T-cell (primary cell): ENCODE results near the gene RHBDL2. TPM values are rescaled to one million over a fixed set of nuclear protein-coding genes. Genes with fewer than 3 reads are reported as not detected.

Experiments
- ATAC-seq, 4 experiments: fragments of 200-7000 bp in 3 of 4; fragments of 150-1000 bp in 1 of 4; cut with Tn5 transposase; replicated peaks in 1 of 4; 1 replicate in 3 of 4; 2 replicates in 1 of 4; pipeline ENCODE4 v1.10.0; 2021; ENCODE audit warnings: moderate library complexity in 3 of 4, mild to moderate bottlenecking in 2 of 4, moderate number of reproducible peaks in 1 of 4
- CTCF ChIA-PET, 2 donors: fragments of 300-600 bp; sonication (Branson Sonifier 250); formaldehyde crosslinking; loops; one replicate each; lab custom pipeline; 2022; ENCODE audit warnings: antibody characterized with exemption in 2 of 2; lab: Charles Lee
- POLR2A ChIA-PET, 2 donors: fragments of 300-600 bp; sonication (Branson Sonifier 250); formaldehyde crosslinking; loops; one replicate each; lab custom pipeline; 2022; ENCODE audit warnings: antibody characterized with exemption in 2 of 2; lab: Charles Lee
- DNase-seq, 35 experiments: peaks; one replicate each; pipeline versions ENCODE4 v3.0.0 to v3.0.0-alpha.2; 2013 to 2023
- H3K27ac ChIP-seq: one replicate; pipeline ENCODE4 v1.5.1; 2013; ENCODE audit warnings: low read length
- H3K27me3 ChIP-seq, 2 experiments: replicated peaks in 1 of 2; 1 replicate in 1 of 2; 2 replicates in 1 of 2; pipeline versions ENCODE4 v1.6.1 to v1.7.0; 2013; ENCODE audit warnings: low read length in 1 of 2, mixed read lengths in 1 of 2; ENCODE audit not compliant: control insufficient read depth in 2 of 2, insufficient read depth in 2 of 2; ENCODE audit errors: extremely low read depth in 1 of 2
- H3K36me3 ChIP-seq, 2 donors: 1 replicate in 1 of 2; 2 replicates in 1 of 2; pipeline versions ENCODE4 v1.6.1 to v1.7.0; 2013; ENCODE audit warnings: low read length in 1 of 2; ENCODE audit not compliant: control insufficient read depth in 2 of 2, insufficient read depth in 1 of 2; ENCODE audit errors: extremely low read depth in 1 of 2
- H3K4me1 ChIP-seq, 2 experiments: 1 replicate in 1 of 2; 2 replicates in 1 of 2; pipeline versions ENCODE4 v1.6.1 to v1.7.0; 2013; ENCODE audit warnings: low read length in 2 of 2, mixed read lengths in 1 of 2; ENCODE audit not compliant: insufficient read depth in 2 of 2, control insufficient read depth in 1 of 2; ENCODE audit errors: extremely low read depth in 1 of 2
- H3K4me3 ChIP-seq, 2 donors: 1 replicate in 1 of 2; 2 replicates in 1 of 2; pipeline versions ENCODE4 v1.5.1 to v1.7.0; 2013; ENCODE audit warnings: mild to moderate bottlenecking in 2 of 2, low read length in 1 of 2, moderate library complexity in 1 of 2; ENCODE audit not compliant: control insufficient read depth in 1 of 2; ENCODE audit errors: extremely low read depth in 1 of 2
- H3K9me3 ChIP-seq: 2 replicates; pipeline ENCODE4 v1.7.0; 2013
- H3K27ac Mint-ChIP-seq, 2 donors: one replicate each; pipeline ENCODE4 v1.8.0; 2020 to 2021; ENCODE audit warnings: mild to moderate bottlenecking in 2 of 2, mixed read lengths in 2 of 2
- H3K27me3 Mint-ChIP-seq, 2 donors: one replicate each; pipeline ENCODE4 v1.8.0; 2021 to 2022; ENCODE audit warnings: mixed read lengths in 2 of 2
- H3K36me3 Mint-ChIP-seq: one replicate; pipeline ENCODE4 v1.8.0; 2021; ENCODE audit warnings: mixed read lengths
- H3K4me1 Mint-ChIP-seq, 3 donors: one replicate each; pipeline ENCODE4 v1.8.0; 2020 to 2022; ENCODE audit warnings: mixed read lengths in 3 of 3, mild to moderate bottlenecking in 1 of 3
- H3K4me3 Mint-ChIP-seq, 3 donors: one replicate each; pipeline ENCODE4 v1.8.0; 2020 to 2022; ENCODE audit warnings: mild to moderate bottlenecking in 3 of 3, mixed read lengths in 3 of 3, moderate library complexity in 3 of 3
- H3K9me3 Mint-ChIP-seq, 3 donors: one replicate each; pipeline ENCODE4 v1.8.0; 2020 to 2022; ENCODE audit warnings: mixed read lengths in 3 of 3
- WGBS: methylation state at CpG from one replicate; pipeline ENCODE4 v1.1.5; 2013; ENCODE audit warnings: missing lambda C conversion rate; ENCODE audit not compliant: insufficient coverage; 5-methylcytosine and 5-hydroxymethylcytosine counted together
- total RNA-seq, 35 experiments: library from RNA in 6 of 35; stranded (reverse) in 6 of 35; fragments of 120-200 nt in 1 of 35; gene quantifications; one replicate each; pipeline versions ENCODE4 v1.2.1 to v1.2.4 and lab custom pipeline; 2013 to 2026

The RHBDL2 gene
- total RNA-seq, 5 donors from 2014 or later (not counting 1 experiment from before 2014, with no cell fraction given): not detected

GRCh38 chr1:38926091-38926490 lies 15.5 kb downstream of the RHBDL2 start:
- DNase-seq (no peak), ATAC-seq (no peak)
- H3K36me3 Mint-ChIP-seq: no peaks in the 10 kb centered on the region
- H3K4me3 ChIP-seq: no peak overlapping the region
- ChIA-PET POLR2A (no interaction called here), CTCF (no interaction called here)
- H3K27ac Mint-ChIP-seq: no peak overlapping the region
- WGBS: 90% methylated on average over 2 of the region's 3 CpGs
- no peak overlapping the region for H3K4me3 Mint-ChIP-seq
- H3K27ac ChIP-seq: no peak overlapping the region
- H3K27me3 ChIP-seq: no peaks in the 10 kb centered on the region
- H3K27me3 Mint-ChIP-seq: no peaks in the 10 kb centered on the region
- no peaks in the 10 kb centered on the region for H3K9me3 ChIP-seq
- H3K9me3 Mint-ChIP-seq: no peaks in the 10 kb centered on the region
- no peaks in the 10 kb centered on the region for H3K4me1 ChIP-seq
- H3K4me1 Mint-ChIP-seq: peaks cover 0 to 3% (median 0%) of the 10 kb centered on the region in 3 donors
- no peaks in the 10 kb centered on the region for H3K36me3 ChIP-seq

- ChIA-PET POLR2A (interaction anchor here (0.6 to 0.7 kb wide), 3 partner anchors 19 to 1046 kb away, joined by 3 to 6 read pairs (median 4); no protein-coding TSS in a partner anchor), CTCF (no interaction called here)
- Mint-ChIP-seq H3K4me3 (no peak overlapping the region), H3K4me1 (peaks cover 0 to 3% (median 0%) of the 10 kb centered on the region in 3 donors), H3K27me3 (no peaks in the 10 kb centered on the region), H3K9me3 (no peaks in the 10 kb centered on the region), H3K27ac (no peak overlapping the region), H3K36me3 (no peaks in the 10 kb centered on the region)
- DNase-seq (no peak), ATAC-seq (no peak)
- no peaks in the 10 kb centered on the region for H3K9me3 ChIP-seq
- no peaks in the 10 kb centered on the region for H3K4me1 ChIP-seq
- H3K4me3 ChIP-seq: no peak overlapping the region
- H3K27me3 ChIP-seq: no peaks in the 10 kb centered on the region
- no peak overlapping the region for H3K27ac ChIP-seq
- H3K36me3 ChIP-seq: no peaks in the 10 kb centered on the region
- whole genome bisulfite sequencing: no CpG with 5 or more reads among the region's 2 CpGs
These were observed 16.2 kb downstream of the RHBDL2 start for GRCh38 chr1:38925391-38925790.

- no peak for ATAC-seq
- no peak for DNase-seq
- Histone ChIP-seq H3K4me3 (no peak overlapping the region), H3K9me3 (no peaks in the 10 kb centered on the region), H3K27me3 (no peaks in the 10 kb centered on the region), H3K27ac (no peak overlapping the region), H3K4me1 (no peaks in the 10 kb centered on the region), H3K36me3 (no peaks in the 10 kb centered on the region)
- H3K27me3 Mint-ChIP-seq: no peaks in the 10 kb centered on the region
- ChIA-PET CTCF (no interaction called here), POLR2A (no interaction called here)
- peaks cover 0 to 2% (median 0%) of the 10 kb centered on the region in 3 donors for H3K4me1 Mint-ChIP-seq
- no peak overlapping the region for H3K4me3 Mint-ChIP-seq
- no peak overlapping the region for H3K27ac Mint-ChIP-seq
- no peaks in the 10 kb centered on the region for H3K36me3 Mint-ChIP-seq
- 17% methylated on average over 1 of the region's 3 CpGs for WGBS
- H3K9me3 Mint-ChIP-seq: no peaks in the 10 kb centered on the region
These were observed 18.0 kb downstream of the RHBDL2 start for GRCh38 chr1:38923607-38924006.

- Histone ChIP-seq H3K36me3 (no peaks in the 10 kb centered on the region), H3K27ac (no peak overlapping the region), H3K9me3 (no peaks in the 10 kb centered on the region), H3K27me3 (no peaks in the 10 kb centered on the region), H3K4me3 (no peak overlapping the region), H3K4me1 (no peaks in the 10 kb centered on the region)
- H3K27me3 Mint-ChIP-seq: no peaks in the 10 kb centered on the region
- no peaks in the 10 kb centered on the region for H3K9me3 Mint-ChIP-seq
- DNase-seq (no peak), ATAC-seq (no peak)
- POLR2A ChIA-PET: no interaction called here
- H3K4me3 Mint-ChIP-seq: no peak overlapping the region
- H3K36me3 Mint-ChIP-seq: no peaks in the 10 kb centered on the region
- peaks cover 0 to 2% (median 0%) of the 10 kb centered on the region in 3 donors for H3K4me1 Mint-ChIP-seq
- CTCF ChIA-PET: no interaction called here
- H3K27ac Mint-ChIP-seq: no peak overlapping the region
- WGBS: no CpG with 5 or more reads among the region's 3 CpGs
These were observed 22.5 kb downstream of the RHBDL2 start for GRCh38 chr1:38919130-38919529.

GRCh38 chr1:38918568-38918967 lies 23.1 kb downstream of the RHBDL2 start:
- ATAC-seq (no peak), DNase-seq (no peak)
- no peaks in the 10 kb centered on the region for H3K27me3 ChIP-seq
- Mint-ChIP-seq H3K27ac (no peak overlapping the region), H3K36me3 (no peaks in the 10 kb centered on the region), H3K9me3 (no peaks in the 10 kb centered on the region), H3K4me1 (peaks cover 0 to 2% (median 0%) of the 10 kb centered on the region in 3 donors), H3K4me3 (no peak overlapping the region), H3K27me3 (no peaks in the 10 kb centered on the region)
- POLR2A ChIA-PET: no interaction called here
- CTCF ChIA-PET: no interaction called here
- 80% methylated on average over 3 of the region's 5 CpGs for WGBS
- H3K4me3 ChIP-seq: no peak overlapping the region
- H3K9me3 ChIP-seq: no peaks in the 10 kb centered on the region
- H3K4me1 ChIP-seq: no peaks in the 10 kb centered on the region
- H3K27ac ChIP-seq: no peak overlapping the region
- H3K36me3 ChIP-seq: no peaks in the 10 kb centered on the region

GRCh38 chr1:38917772-38918171 lies 23.9 kb downstream of the RHBDL2 start:
- H3K36me3 Mint-ChIP-seq: no peaks in the 10 kb centered on the region
- CTCF ChIA-PET: no interaction called here
- Histone ChIP-seq H3K4me3 (no peak overlapping the region), H3K27me3 (no peaks in the 10 kb centered on the region), H3K36me3 (no peaks in the 10 kb centered on the region), H3K4me1 (no peaks in the 10 kb centered on the region), H3K9me3 (no peaks in the 10 kb centered on the region), H3K27ac (no peak overlapping the region)
- DNase-seq: no peak
- H3K4me1 Mint-ChIP-seq: peaks cover 0 to 2% (median 0%) of the 10 kb centered on the region in 3 donors
- no peak for ATAC-seq
- no peak overlapping the region for H3K27ac Mint-ChIP-seq
- H3K9me3 Mint-ChIP-seq: no peaks in the 10 kb centered on the region
- no peak overlapping the region for H3K4me3 Mint-ChIP-seq
- POLR2A ChIA-PET: interaction anchor here in 1 of 2 donors (0.5 kb wide), 1 partner anchor 167 kb away, joined by 3 read pairs; no protein-coding TSS in a partner anchor
- H3K27me3 Mint-ChIP-seq: no peaks in the 10 kb centered on the region
- no CpG with 5 or more reads among the region's 1 CpG for WGBS

GRCh38 chr1:38917337-38917736 lies 24.3 kb downstream of the RHBDL2 start:
- no peaks in the 10 kb centered on the region for H3K27me3 Mint-ChIP-seq
- 90% methylated on average over 3 of the region's 3 CpGs for WGBS
- H3K27ac ChIP-seq: no peak overlapping the region
- H3K9me3 Mint-ChIP-seq: no peaks in the 10 kb centered on the region
- ChIA-PET POLR2A (interaction anchor here in 1 of 2 donors (0.5 kb wide), 1 partner anchor 168 kb away, joined by 3 read pairs; no protein-coding TSS in a partner anchor), CTCF (no interaction called here)
- H3K27ac Mint-ChIP-seq: no peak overlapping the region
- H3K36me3 Mint-ChIP-seq: no peaks in the 10 kb centered on the region
- H3K4me1 Mint-ChIP-seq: peaks cover 0 to 2% (median 0%) of the 10 kb centered on the region in 3 donors
- H3K36me3 ChIP-seq: no peaks in the 10 kb centered on the region
- H3K4me1 ChIP-seq: no peaks in the 10 kb centered on the region
- H3K4me3 Mint-ChIP-seq: no peak overlapping the region
- no peaks in the 10 kb centered on the region for H3K27me3 ChIP-seq
- DNase-seq (no peak), ATAC-seq (no peak)
- H3K9me3 ChIP-seq: no peaks in the 10 kb centered on the region
- H3K4me3 ChIP-seq: no peak overlapping the region
